ENCODE data around the gene ABCA12.

ABCA12 gene

GRCh38 chr2:215137329-215137686 lies 1.1 kb downstream of the ABCA12 start:
- 0 out of 2 replicates have a peak overlapping the region, but pooled peaks have one; percentile 23 for H3K27ac ChIP-seq (ENCODE audit: low read length)
- H3K4me2 ChIP-seq (ENCODE audit: low read length), result peak overlapping the region; percentile 56
- H3K79me2 ChIP-seq (ENCODE audit: low read length), result no peaks in the 10 kb centered on the region
- no peaks in the 10 kb centered on the region for H4K20me1 ChIP-seq (ENCODE audit: insufficient read depth, low read length)
- H3K9me3 ChIP-seq (ENCODE audit: insufficient read depth, low read length), result no peaks in the 10 kb centered on the region
- H2AFZ ChIP-seq (ENCODE audit: low read depth, low read length), result no peak overlapping the region
- no peak for TF ChIP-seq CTCF (IDR thresholded peaks at IDR 0.05; ENCODE audit: low read depth, low read length)
- no peak for TF ChIP-seq EZH2phosphoT487 (IDR thresholded peaks at IDR 0.05; ENCODE audit: low read depth)
- H3K4me1 ChIP-seq (ENCODE audit: low read length), result peaks cover 35% of the 10 kb centered on the region
- no peaks in the 10 kb centered on the region for H3K36me3 ChIP-seq (replicated peaks; ENCODE audit: low read depth, low read length)
- peak overlapping the region; percentile 28; the same call in 1 of the 2 replicates for H3K4me3 ChIP-seq (ENCODE audit: low read length)
- H3K27me3 ChIP-seq (ENCODE audit: low read depth, low read length), result no peaks in the 10 kb centered on the region
- H3K9ac ChIP-seq (ENCODE audit: low read length), result no peak overlapping the region

- H3K27me3 ChIP-seq (ENCODE audit: low read depth, low read length), result no peaks in the 10 kb centered on the region
- H3K27ac ChIP-seq (ENCODE audit: low read length), result peak overlapping the region; percentile 23; the same call in 1 of the 2 replicates
- no peaks in the 10 kb centered on the region for H3K79me2 ChIP-seq (ENCODE audit: low read length)
- H3K4me3 ChIP-seq (ENCODE audit: low read length), result peak overlapping the region; percentile 28; the same call in 1 of the 2 replicates
- H2AFZ ChIP-seq (ENCODE audit: low read depth, low read length), result peak overlapping the region; percentile 56
- no peak overlapping the region for H3K9ac ChIP-seq (ENCODE audit: low read length)
- peak overlapping the region; percentile 56 for H3K4me2 ChIP-seq (ENCODE audit: low read length)
- TF ChIP-seq EZH2phosphoT487 (IDR thresholded peaks at IDR 0.05; ENCODE audit: low read depth) (no peak), CTCF (IDR thresholded peaks at IDR 0.05; ENCODE audit: low read depth, low read length) (no peak)
- peaks cover 35% of the 10 kb centered on the region for H3K4me1 ChIP-seq (ENCODE audit: low read length)
- no peaks in the 10 kb centered on the region for H3K36me3 ChIP-seq (replicated peaks; ENCODE audit: low read depth, low read length)
- H3K9me3 ChIP-seq (ENCODE audit: insufficient read depth, low read length), result no peaks in the 10 kb centered on the region
- no peaks in the 10 kb centered on the region for H4K20me1 ChIP-seq (ENCODE audit: insufficient read depth, low read length)
Measured at GRCh38 chr2:215136669-215137328, 1.6 kb downstream of the ABCA12 start.

GRCh38 chr2:215120401-215120800 lies 18.0 kb downstream of the ABCA12 start:
- Histone ChIP-seq H3K4me2 (ENCODE audit: low read length) (no peak overlapping the region), H4K20me1 (ENCODE audit: insufficient read depth, low read length) (no peaks in the 10 kb centered on the region), H3K36me3 (replicated peaks; ENCODE audit: low read depth, low read length) (no peaks in the 10 kb centered on the region), H3K79me2 (ENCODE audit: low read length) (no peaks in the 10 kb centered on the region), H3K27ac (ENCODE audit: low read length) (no peak overlapping the region), H3K9ac (ENCODE audit: low read length) (no peak overlapping the region), H2AFZ (ENCODE audit: low read depth, low read length) (no peak overlapping the region), H3K27me3 (ENCODE audit: low read depth, low read length) (no peaks in the 10 kb centered on the region), H3K9me3 (ENCODE audit: insufficient read depth, low read length) (no peaks in the 10 kb centered on the region), H3K4me1 (ENCODE audit: low read length) (no peaks in the 10 kb centered on the region), H3K4me3 (ENCODE audit: low read length) (no peak overlapping the region)
- TF ChIP-seq CTCF (IDR thresholded peaks at IDR 0.05; ENCODE audit: low read depth, low read length) (no peak), EZH2phosphoT487 (IDR thresholded peaks at IDR 0.05; ENCODE audit: low read depth) (no peak)

GRCh38 chr2:215119847-215120246 lies 18.6 kb downstream of the ABCA12 start:
- no peak overlapping the region for H3K9ac ChIP-seq (ENCODE audit: low read length)
- H3K9me3 ChIP-seq (ENCODE audit: insufficient read depth, low read length), result no peaks in the 10 kb centered on the region
- H3K4me1 ChIP-seq (ENCODE audit: low read length), result no peaks in the 10 kb centered on the region
- no peaks in the 10 kb centered on the region for H3K79me2 ChIP-seq (ENCODE audit: low read length)
- H3K4me2 ChIP-seq (ENCODE audit: low read length), result no peak overlapping the region
- TF ChIP-seq EZH2phosphoT487 (IDR thresholded peaks at IDR 0.05; ENCODE audit: low read depth) (no peak), CTCF (IDR thresholded peaks at IDR 0.05; ENCODE audit: low read depth, low read length) (no peak)
- no peak overlapping the region for H3K4me3 ChIP-seq (ENCODE audit: low read length)
- H3K27me3 ChIP-seq (ENCODE audit: low read depth, low read length), result no peaks in the 10 kb centered on the region
- no peak overlapping the region for H3K27ac ChIP-seq (ENCODE audit: low read length)
- no peak overlapping the region for H2AFZ ChIP-seq (ENCODE audit: low read depth, low read length)
- H3K36me3 ChIP-seq (replicated peaks; ENCODE audit: low read depth, low read length), result no peaks in the 10 kb centered on the region
- no peaks in the 10 kb centered on the region for H4K20me1 ChIP-seq (ENCODE audit: insufficient read depth, low read length)
